ENCODE data around the gene PAQR8. TPM values are rescaled to one million over a fixed set of nuclear protein-coding genes. Genes with fewer than 3 reads are reported as not detected.

PAQR8 gene
- total and polyA plus RNA-seq, 2 of the 13 experiments (the other 11 are each of a cell fraction or from before 2014, with no cell fraction given), result 37.7 to 50.7 TPM

DNA sequence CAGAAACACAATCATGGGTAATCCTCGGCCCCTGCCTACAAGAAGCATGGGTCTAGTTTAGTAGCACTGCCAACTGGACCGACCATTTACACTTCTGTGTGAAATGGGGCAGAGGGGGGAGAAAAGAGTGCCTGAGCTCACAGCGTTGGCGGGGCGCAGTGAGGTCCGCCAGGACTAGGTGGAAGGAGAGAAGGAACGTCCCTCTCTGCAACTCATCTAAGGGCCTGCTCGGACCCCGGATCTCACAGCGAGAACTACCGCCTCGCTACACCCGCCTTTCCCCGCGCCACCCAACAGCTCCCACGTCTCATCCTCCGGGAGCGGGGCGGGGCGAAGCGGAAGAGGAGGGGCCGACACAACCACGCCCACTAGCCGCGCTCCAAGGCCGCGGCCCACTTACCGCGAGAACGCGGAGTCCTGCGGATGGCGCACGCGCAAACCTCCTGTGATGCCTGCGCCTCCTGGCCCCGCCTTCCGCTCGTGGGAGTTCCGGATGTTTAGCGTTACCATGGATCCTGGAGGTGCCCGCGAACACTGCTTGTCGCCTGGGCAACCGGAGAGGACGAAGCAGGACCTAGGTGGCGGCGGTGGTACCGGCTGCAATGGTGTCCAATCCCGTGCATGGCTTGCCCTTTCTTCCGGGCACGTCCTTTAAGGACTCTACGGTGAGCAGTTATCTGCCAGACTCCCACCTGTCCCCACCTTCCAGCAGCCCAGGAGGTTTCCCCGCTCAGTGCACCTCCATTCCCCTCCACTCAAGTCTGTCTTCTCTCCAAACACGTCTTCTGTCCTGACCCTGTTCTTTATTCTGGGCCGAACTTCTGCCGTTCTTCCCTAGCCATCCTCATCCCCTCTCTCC, 58.1 kb downstream of the PAQR8 start, which contains the start of gene EFHC1 (continued):
- TF ChIP-seq ZNF800 (CRISPR knock-in tag; IDR thresholded peaks at IDR 0.05), result 0 out of 2 replicates have a peak, but pooled peaks have one; percentile 69
- TF ChIP-seq CREM (IDR thresholded peaks at IDR 0.05), result peak; percentile 46; the same call in 1 of the 2 replicates
- no peak for TF ChIP-seq CREM (CRISPR knock-in tag; IDR thresholded peaks at IDR 0.05)
- peak; percentile 75; the same call in 1 of the 2 replicates for TF ChIP-seq REL (CRISPR knock-in tag; conservative IDR thresholded peaks at IDR 0.05)
- no peak for TF ChIP-seq MEF2D (CRISPR knock-in tag; IDR thresholded peaks at IDR 0.05)
- TF ChIP-seq, protein P1, sequence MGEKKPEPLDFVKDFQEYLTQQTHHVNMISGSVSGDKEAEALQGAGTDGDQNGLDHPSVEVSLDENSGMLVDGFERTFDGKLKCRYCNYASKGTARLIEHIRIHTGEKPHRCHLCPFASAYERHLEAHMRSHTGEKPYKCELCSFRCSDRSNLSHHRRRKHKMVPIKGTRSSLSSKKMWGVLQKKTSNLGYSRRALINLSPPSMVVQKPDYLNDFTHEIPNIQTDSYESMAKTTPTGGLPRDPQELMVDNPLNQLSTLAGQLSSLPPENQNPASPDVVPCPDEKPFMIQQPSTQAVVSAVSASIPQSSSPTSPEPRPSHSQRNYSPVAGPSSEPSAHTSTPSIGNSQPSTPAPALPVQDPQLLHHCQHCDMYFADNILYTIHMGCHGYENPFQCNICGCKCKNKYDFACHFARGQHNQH (CRISPR knock-in tag; IDR thresholded peaks at IDR 0.05), result peak; percentile 79; the same call in 1 of the 2 replicates
- no peak for TF ChIP-seq ZNF33A (CRISPR knock-in tag; IDR thresholded peaks at IDR 0.05; ENCODE audit: borderline replicate concordance)
- TF ChIP-seq ELF3 (CRISPR knock-in tag; IDR thresholded peaks at IDR 0.05), result peak; percentile 88
- no peak for TF ChIP-seq KLF11 (CRISPR knock-in tag; IDR thresholded peaks at IDR 0.05)
- TF ChIP-seq, protein P2, sequence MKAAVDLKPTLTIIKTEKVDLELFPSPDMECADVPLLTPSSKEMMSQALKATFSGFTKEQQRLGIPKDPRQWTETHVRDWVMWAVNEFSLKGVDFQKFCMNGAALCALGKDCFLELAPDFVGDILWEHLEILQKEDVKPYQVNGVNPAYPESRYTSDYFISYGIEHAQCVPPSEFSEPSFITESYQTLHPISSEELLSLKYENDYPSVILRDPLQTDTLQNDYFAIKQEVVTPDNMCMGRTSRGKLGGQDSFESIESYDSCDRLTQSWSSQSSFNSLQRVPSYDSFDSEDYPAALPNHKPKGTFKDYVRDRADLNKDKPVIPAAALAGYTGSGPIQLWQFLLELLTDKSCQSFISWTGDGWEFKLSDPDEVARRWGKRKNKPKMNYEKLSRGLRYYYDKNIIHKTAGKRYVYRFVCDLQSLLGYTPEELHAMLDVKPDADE (CRISPR knock-in tag; IDR thresholded peaks at IDR 0.05), result no peak
- TF ChIP-seq ZBTB21 (CRISPR knock-in tag; IDR thresholded peaks at IDR 0.05), result no peak
- TF ChIP-seq ZNF839 (CRISPR knock-in tag; IDR thresholded peaks at IDR 0.05; ENCODE audit: borderline replicate concordance), result 0 out of 2 replicates have a peak, but pooled peaks have one; percentile 47
- no peak for TF ChIP-seq ZNF30 (CRISPR knock-in tag; IDR thresholded peaks at IDR 0.05)
- peak; percentile 97 for TF ChIP-seq HNRNPH1 (optimal IDR thresholded peaks at IDR 0.05; ENCODE audit: low read depth, low read length)
- TF ChIP-seq FOXP1 (IDR thresholded peaks at IDR 0.05), result no peak
- peak; percentile 41; the same call in 1 of the 2 replicates for TF ChIP-seq FOXP1 (CRISPR knock-in tag; IDR thresholded peaks at IDR 0.05)
- no peak for TF ChIP-seq TEAD2 (CRISPR knock-in tag; IDR thresholded peaks at IDR 0.05)
- peak; percentile 80; the same call in 1 of the 2 replicates for TF ChIP-seq DNMT3B (CRISPR knock-in tag; conservative IDR thresholded peaks at IDR 0.05)
- no peak for TF ChIP-seq ZNF24 (IDR thresholded peaks at IDR 0.05)
- 0 out of 2 replicates have a peak, but pooled peaks have one; percentile 27 for TF ChIP-seq SMAD3 (CRISPR knock-in tag; IDR thresholded peaks at IDR 0.05)
- peak; percentile 91 for TF ChIP-seq TARDBP (CRISPR knock-in tag; IDR thresholded peaks at IDR 0.05)
- TF ChIP-seq TCF7 (IDR thresholded peaks at IDR 0.05; ENCODE audit: low read depth), result no peak
- no peak for TF ChIP-seq SRY (CRISPR knock-in tag; IDR thresholded peaks at IDR 0.05)
- peak; percentile 95 for TF ChIP-seq HNF1B (CRISPR knock-in tag; IDR thresholded peaks at IDR 0.05)
- TF ChIP-seq HIVEP1 (CRISPR knock-in tag; IDR thresholded peaks at IDR 0.05), result peak; percentile 95
- peak; percentile 35; the same call in 1 of the 2 replicates for TF ChIP-seq ZNF44 (CRISPR knock-in tag; IDR thresholded peaks at IDR 0.05)
- TF ChIP-seq CENPX (CRISPR knock-in tag; IDR thresholded peaks at IDR 0.05), result no peak
